GM19324 (cell line): Measurements from ENCODE around the gene NDUFAF2.
A peak's percentile ranks its signal among the peaks of the same experiment; 100 is the strongest.
"Not testable (repeated sequence)": the region's sequence is repeated elsewhere in the genome, so short reads cannot be mapped to it uniquely, and the experiment has no call there.

Source experiments
- ATAC-seq: cut with Tn5 transposase; IDR thresholded peaks from one replicate; pipeline ENCODE4 v1.9.1; 2021; ENCODE audit warnings: mild to moderate bottlenecking, moderate library complexity; ENCODE audit not compliant: unreplicated experiment, low FRiP score

NDUFAF2 gene

GRCh38 chr5:60944904-60945812, at the start of gene NDUFAF2, which contains the start of gene ERCC8:
Gene NDUFAF2, plus strand, starts transcription at chr5:60945205. Its CDS starts 51 bp downstream, at chr5:60945256.
Gene ERCC8, minus strand, starts transcription at chr5:60945070. Its CDS starts 62 bp downstream, at chr5:60945008.
- peak; percentile 100 for ATAC-seq

- ATAC-seq = no peak
Measured at GRCh38 chr5:60896991-60897390, 48.0 kb upstream of the NDUFAF2 start.

- no peak for ATAC-seq
Measured at GRCh38 chr5:60903356-60903755, 41.6 kb upstream of the NDUFAF2 start.

- ATAC-seq = no peak
Measured at GRCh38 chr5:60916646-60917045, 28.4 kb upstream of the NDUFAF2 start.

- ATAC-seq = no peak
Measured at GRCh38 chr5:60918466-60918865, 26.5 kb upstream of the NDUFAF2 start.

GRCh38 chr5:60927450-60927849, 17.6 kb upstream of the NDUFAF2 start:
- ATAC-seq = no peak

GRCh38 chr5:60929024-60929423, 16.0 kb upstream of the NDUFAF2 start:
- no peak for ATAC-seq

GRCh38 chr5:60943624-60944023, 1.4 kb upstream of the NDUFAF2 start:
- ATAC-seq = no peak

GRCh38 chr5:60945813-60946187, 795 bp downstream of the NDUFAF2 start:
- peak; percentile 30 for ATAC-seq

GRCh38 chr5:60948738-60949137, 3.7 kb downstream of the NDUFAF2 start:
- ATAC-seq = no peak

GRCh38 chr5:60955239-60955638, 10.2 kb downstream of the NDUFAF2 start:
- ATAC-seq = no peak

- no peak for ATAC-seq
Measured at GRCh38 chr5:60958088-60958487, 13.1 kb downstream of the NDUFAF2 start.

GRCh38 chr5:60958712-60959111, 13.7 kb downstream of the NDUFAF2 start:
- ATAC-seq = no peak

GRCh38 chr5:60959156-60959555, 14.2 kb downstream of the NDUFAF2 start:
- ATAC-seq = no peak

- no peak for ATAC-seq
Measured at GRCh38 chr5:60960591-60960990, 15.6 kb downstream of the NDUFAF2 start.

- no peak for ATAC-seq
Measured at GRCh38 chr5:60961685-60962084, 16.7 kb downstream of the NDUFAF2 start.

GRCh38 chr5:60972231-60972630, 27.2 kb downstream of the NDUFAF2 start:
- ATAC-seq = no peak

- no peak for ATAC-seq
Measured at GRCh38 chr5:60977956-60978737, 33.1 kb downstream of the NDUFAF2 start.

GRCh38 chr5:60978968-60979367, 34.0 kb downstream of the NDUFAF2 start:
- no peak for ATAC-seq

- no peak for ATAC-seq
Measured at GRCh38 chr5:60980511-60980910, 35.5 kb downstream of the NDUFAF2 start.

- ATAC-seq = not testable (repeated sequence)
Measured at GRCh38 chr5:60982127-60982526, 37.1 kb downstream of the NDUFAF2 start.
